Adrenal gland (tissue), 12 donors: ENCODE results near the gene SLC6A3. TPM values are rescaled to one million over a fixed set of nuclear protein-coding genes. Genes with fewer than 3 reads are reported as not detected.
"Not testable (repeated sequence)": the region's sequence is repeated elsewhere in the genome, so short reads cannot be mapped to it uniquely, and the experiment has no call there.

Source experiments
- DNase-seq, 7 donors: peaks; one replicate each; pipeline ENCODE4 v3.0.0-alpha.2; 2019 to 2020
- H3K27ac ChIP-seq, 5 donors: fragments of 200-600 bp; sonication (generic) in 4 of 5; 1 replicate in 3 of 5; 2 replicates in 2 of 5; pipeline versions ENCODE4 v1.5.1 to v1.8.0; 2016 to 2020; ENCODE audit warnings: mild to moderate bottlenecking in 1 of 5
- H3K27me3 ChIP-seq: fragments of 200-600 bp; 2 replicates; pipeline ENCODE4 v1.8.0; 2021
- H3K36me3 ChIP-seq, 2 donors: fragments of 200-600 bp; replicated peaks in 1 of 2; 1 replicate in 1 of 2; 2 replicates in 1 of 2; pipeline versions ENCODE4 v1.5.1 to v1.8.0; 2018 to 2022
- H3K4me1 ChIP-seq, 2 donors: fragments of 200-600 bp; replicated peaks in 1 of 2; 1 replicate in 1 of 2; 2 replicates in 1 of 2; pipeline versions ENCODE4 v1.5.1 to v1.8.0; 2018 to 2021
- H3K4me3 ChIP-seq, 4 donors: fragments of 200-600 bp; sonication (generic) in 3 of 4; one replicate each; pipeline ENCODE4 v1.5.1; 2016 to 2018
- H3K9me3 ChIP-seq, 3 donors: fragments of 200-600 bp; sonication (generic) in 1 of 3; replicated peaks in 1 of 3; 1 replicate in 2 of 3; 2 replicates in 1 of 3; pipeline versions ENCODE4 v1.5.1 to v1.8.0; 2016 to 2021
- CTCF ChIP-seq, 6 experiments: fragments of 450-650 bp in 4 of 6; fragments of 200-600 bp in 2 of 6; sonication (generic) in 1 of 6; IDR thresholded peaks; 1 replicate in 5 of 6; 2 replicates in 1 of 6; pipeline versions ENCODE4 v1.5.1 to v1.8.0; 2016 to 2021; ENCODE audit warnings: antibody characterized with exemption in 6 of 6, mild to moderate bottlenecking in 2 of 6, moderate library complexity in 1 of 6
- POLR2A ChIP-seq, 2 donors: fragments of 450-650 bp; IDR thresholded peaks; one replicate each; pipeline ENCODE4 v1.6.1; 2017; ENCODE audit warnings: antibody characterized with exemption in 2 of 2, mild to moderate bottlenecking in 2 of 2, moderate library complexity in 1 of 2
- whole genome bisulfite sequencing, 4 donors: extraction: QIAGEN DNeasy Blood & Tissue Kit in 2 of 4; methylation state at CpG; one replicate each; pipeline versions ENCODE4 v1.1.5 to v1.1.7; 2013 to 2017; 5-methylcytosine and 5-hydroxymethylcytosine counted together
- intact Hi-C, 2 donors: fragments of 100-400 bp; cut with DNase I; formaldehyde crosslinking; loops; one replicate each; pipeline versions ENCODE4 v1.14.1 to v1.15.0; 2022 to 2023
- polyA plus RNA-seq, 3 donors: library from polyadenylated mRNA; stranded (reverse); fragments of 200-250 nt in 2 of 3; fragments of 350-450 nt in 1 of 3; fragmentation: Illumina TruSeq in 1 of 3; extraction: RNeasy Lipid Tissue Mini Kit (QIAGEN cat#74804) in 1 of 3; gene quantifications; one replicate each; pipeline ENCODE4 v1.2.3, GENCODE V29; 2013 to 2014
- total RNA-seq, 9 donors: library from RNA; depleted of rRNA in 4 of 9; stranded (reverse); fragments of >200 nt in 4 of 9; fragments of 120-200 nt in 1 of 9; fragmentation: NEBNext Ultra II Directional in 1 of 9; extraction: Animal tissue kit (Norgen Biotek cat#: 25700) in 1 of 9; gene quantifications; one replicate each; pipeline versions ENCODE4 v1.1.0 to v1.2.4, GENCODE V29; 2013 to 2023
- donor health status: healthy with polysubstance abuse.
- donor health status: Bipolar disorder and iron deficiency.
- donor health status: DM: yes; HTN: yes; CAD: no.
- donor health status: DM: no; HTN: no; CAD: no.
- donor health status: DM: no; HTN: no; CAD: no.
- donor health status: DM: yes; HTN: yes; CAD: no.

Gene SLC6A3
- total and polyA plus RNA-seq, 12 donors = 0.10 TPM; not detected in 11

GRCh38 chr5:1375871-1376810, 69.1 kb downstream of the SLC6A3 start:
- intact Hi-C loops = no loop called here
- 73 to 77% (median 76%) methylated on average over 21 to 23 of the region's 23 CpGs for WGBS, 4 donors
- TF ChIP-seq POLR2A (IDR thresholded peaks at IDR 0.05) = no peak
- no peak for TF ChIP-seq CTCF (IDR thresholded peaks at IDR 0.05)
- Histone ChIP-seq H3K36me3 (no peaks in the 10 kb centered on the region), H3K27me3 (peaks cover 6% of the 10 kb centered on the region), H3K9me3 (no peaks in the 10 kb centered on the region), H3K4me3 (no peak overlapping the region), H3K27ac (no peak overlapping the region), H3K4me1 (peaks cover 0 to 6% of the 10 kb centered on the region in 2 donors)
- no peak for DNase-seq

GRCh38 chr5:1374679-1375055, 70.6 kb downstream of the SLC6A3 start:
- intact Hi-C loops = no loop called here
- Histone ChIP-seq H3K9me3 (no peaks in the 10 kb centered on the region), H3K36me3 (no peaks in the 10 kb centered on the region), H3K27ac (no peak overlapping the region), H3K4me1 (no peaks in the 10 kb centered on the region), H3K4me3 (no peak overlapping the region), H3K27me3 (peaks cover 7% of the 10 kb centered on the region)
- WGBS, 4 donors = 30 to 55% (median 49%) methylated on average over 5 to 6 of the region's 6 CpGs
- no peak for DNase-seq
- TF ChIP-seq POLR2A (IDR thresholded peaks at IDR 0.05) = no peak
- no peak for TF ChIP-seq CTCF (IDR thresholded peaks at IDR 0.05)

GRCh38 chr5:1374030-1374678, 71.1 kb downstream of the SLC6A3 start:
- H3K9me3 ChIP-seq = no peaks in the 10 kb centered on the region
- H3K27ac ChIP-seq = no peak overlapping the region
- WGBS, 4 donors = 51 to 71% (median 63%) methylated on average over 9 of the region's 9 CpGs
- no peaks in the 10 kb centered on the region for H3K4me1 ChIP-seq
- no peaks in the 10 kb centered on the region for H3K36me3 ChIP-seq
- DNase-seq = no peak
- H3K4me3 ChIP-seq = no peak overlapping the region
- TF ChIP-seq POLR2A (IDR thresholded peaks at IDR 0.05) = no peak
- no peak for TF ChIP-seq CTCF (IDR thresholded peaks at IDR 0.05)
- intact Hi-C loops = no loop called here
- peaks cover 7% of the 10 kb centered on the region for H3K27me3 ChIP-seq

GRCh38 chr5:1371972-1372342, 73.3 kb downstream of the SLC6A3 start:
- H3K27me3 ChIP-seq, DNase-seq, H3K27ac ChIP-seq, H3K36me3 ChIP-seq, intact Hi-C loops, H3K4me1 ChIP-seq, H3K9me3 ChIP-seq, H3K4me3 ChIP-seq: not testable (repeated sequence)
- WGBS, 4 donors = 89 to 100% (median 95%) methylated on average over 4 of the region's 4 CpGs
